Measurements from ENCODE around the gene ARMH1.

The ARMH1 gene

GRCh38 chr1:44730741-44731512 is 56.4 kb downstream of the ARMH1 start, which contains the start of gene RNU5D-1:
RNU5D-1 (minus strand) TSS chr1:44731170.
- no peaks in the 10 kb centered on the region for H3K9me3 ChIP-seq (ENCODE audit: control insufficient read depth, insufficient read depth, low read depth, low read length)
- H3K27ac ChIP-seq (ENCODE audit: extremely low read depth, low read depth, low read length): peak within 1 kb of the TSS; percentile 94
- H3K4me1 ChIP-seq (ENCODE audit: control insufficient read depth, insufficient read depth, low read length): no peaks in the 10 kb centered on the region
- H3K36me3 ChIP-seq (ENCODE audit: control insufficient read depth in 2 of 2, insufficient read depth in 1 of 2, low read length in 2 of 2): no peaks in the 10 kb centered on the region
- H3K4me3 ChIP-seq (ENCODE audit: low read depth, low read length): no peak within 1 kb of the TSS; the same call in 1 of the 2 replicates
- POLR2A ChIA-PET: interaction anchor here (0.6 to 5.2 kb wide), 22 partner anchors 8 to 975 kb away, joined by 3 to 102 read pairs (median 4); partner anchors contain the start of genes ARMH1, BEST4, HECTD3 and KIF2C
- CTCF ChIA-PET: interaction anchor here (0.6 to 7.9 kb wide), 39 partner anchors 7 to 791 kb away, joined by 3 to 87 read pairs (median 4); partner anchors contain the start of genes ARMH1, BEST4, KIF2C and MUTYH
- peak; percentile 92 for TF ChIP-seq ZBTB17 (tag by site-specific recombination; IDR thresholded peaks at IDR 0.05)
- peak; percentile 98 for TF ChIP-seq INSM2 (tag by site-specific recombination; IDR thresholded peaks at IDR 0.05)
- peak; percentile 26 for TF ChIP-seq ZNF580 (tag by site-specific recombination; IDR thresholded peaks at IDR 0.05)
- peak; percentile 88 for TF ChIP-seq ZNF600 (tag by site-specific recombination; IDR thresholded peaks at IDR 0.05)
- TF ChIP-seq PRDM4 (tag by site-specific recombination; IDR thresholded peaks at IDR 0.05): peak; percentile 77
- no peak for TF ChIP-seq ZNF133 (tag by site-specific recombination; IDR thresholded peaks at IDR 0.05)
- TF ChIP-seq SP2 (tag by site-specific recombination; IDR thresholded peaks at IDR 0.05): peak; percentile 4; the same call in 1 of the 2 replicates
- no peak for TF ChIP-seq ZNF768 (tag by site-specific recombination; IDR thresholded peaks at IDR 0.05)
- TF ChIP-seq ZNF558 (tag by site-specific recombination; IDR thresholded peaks at IDR 0.05): peak; percentile 23; the same call in 1 of the 2 replicates
- peak; percentile 59; the same call in 1 of the 2 replicates for TF ChIP-seq ZNF394 (tag by site-specific recombination; IDR thresholded peaks at IDR 0.05; ENCODE audit: borderline replicate concordance)
- 0 out of 2 replicates have a peak, but pooled peaks have one; percentile 21 for TF ChIP-seq ZFP3 (tag by site-specific recombination; IDR thresholded peaks at IDR 0.05; ENCODE audit: low read depth)
- TF ChIP-seq ZNF629 (tag by site-specific recombination; IDR thresholded peaks at IDR 0.05): peak; percentile 76
- TF ChIP-seq KLF17 (tag by site-specific recombination; IDR thresholded peaks at IDR 0.05): peak; percentile 45
- no peak for TF ChIP-seq ZNF776 (tag by site-specific recombination; IDR thresholded peaks at IDR 0.05; ENCODE audit: borderline replicate concordance)
- TF ChIP-seq KLF7 (tag by site-specific recombination; IDR thresholded peaks at IDR 0.05; ENCODE audit: borderline replicate concordance): peak; percentile 29; the same call in 1 of the 2 replicates
- TF ChIP-seq GLIS2 (tag by site-specific recombination; IDR thresholded peaks at IDR 0.05): peak; percentile 69
- no peak for TF ChIP-seq ZNF16 (tag by site-specific recombination; IDR thresholded peaks at IDR 0.05; ENCODE audit: low read depth)
- TF ChIP-seq PRDM6 (tag by site-specific recombination; IDR thresholded peaks at IDR 0.05): peak; percentile 96
- TF ChIP-seq ZNF76 (tag by site-specific recombination; IDR thresholded peaks at IDR 0.05; ENCODE audit: borderline replicate concordance, low read depth): peak; percentile 95
- peak; percentile 71 for TF ChIP-seq GFI1B (tag by site-specific recombination; IDR thresholded peaks at IDR 0.05)
- no peak for TF ChIP-seq ZNF664 (tag by site-specific recombination; IDR thresholded peaks at IDR 0.05)
- TF ChIP-seq ZNF138 (tag by site-specific recombination; IDR thresholded peaks at IDR 0.05; ENCODE audit: borderline replicate concordance): no peak
- TF ChIP-seq ZNF280D (tag by site-specific recombination; IDR thresholded peaks at IDR 0.05): no peak
- 0 out of 2 replicates have a peak, but pooled peaks have one; percentile 5 for TF ChIP-seq ZNF10 (tag by site-specific recombination; IDR thresholded peaks at IDR 0.05)
- TF ChIP-seq ZIC2 (tag by site-specific recombination; IDR thresholded peaks at IDR 0.05): no peak
- TF ChIP-seq ZNF624 (tag by site-specific recombination; IDR thresholded peaks at IDR 0.05): no peak
- peak; percentile 97 for TF ChIP-seq ZNF660 (tag by site-specific recombination; IDR thresholded peaks at IDR 0.05)

Measured in HEK293 (cell line).